Neuron (in vitro differentiated cells): ENCODE measurements around the gene C16orf54.
"Not testable (repeated sequence)": the region's sequence is repeated elsewhere in the genome, so short reads cannot be mapped to it uniquely, and the experiment has no call there.

Source experiments
- H2AFZ ChIP-seq: one replicate; pipeline ENCODE4 v1.6.1; 2013; ENCODE audit warnings: low read depth, mild to moderate bottlenecking, inconsistent platforms, low read length, moderate library complexity
- H3K27me3 ChIP-seq: one replicate; pipeline ENCODE4 v1.6.1; 2013; ENCODE audit warnings: low read length; ENCODE audit not compliant: insufficient read depth
- H3K36me3 ChIP-seq: one replicate; pipeline ENCODE4 v1.6.1; 2013; ENCODE audit warnings: low read length; ENCODE audit not compliant: insufficient read depth
- H3K4me1 ChIP-seq: one replicate; pipeline ENCODE4 v1.6.1; 2013; ENCODE audit warnings: low read length; ENCODE audit not compliant: insufficient read depth
- H3K4me3 ChIP-seq: 2 replicates; pipeline ENCODE4 v1.5.1; 2013; ENCODE audit warnings: mild to moderate bottlenecking, low read length, moderate library complexity
- H3K9me3 ChIP-seq: one replicate; pipeline ENCODE4 v1.6.1; 2013; ENCODE audit warnings: low read length

Gene C16orf54

GRCh38 chr16:29745853-29746345 is at the start of gene C16orf54:
TSS of gene C16orf54 (minus strand) at chr16:29745990. CDS start at chr16:29744951, 1,039 bp downstream.
- Histone ChIP-seq H3K27me3 (peaks cover 5% of the 10 kb centered on the region), H2AFZ (no peak within 1 kb of the TSS), H3K36me3 (no peaks in the 10 kb centered on the region), H3K4me1 (no peaks in the 10 kb centered on the region), H3K4me3 (no peak within 1 kb of the TSS), H3K9me3 (peaks cover 3% of the 10 kb centered on the region)

- Histone ChIP-seq H3K4me3 (no peak overlapping the region), H3K4me1 (peaks cover 21% of the 10 kb centered on the region), H3K36me3 (peaks cover 31% of the 10 kb centered on the region), H3K9me3 (no peaks in the 10 kb centered on the region), H3K27me3 (no peaks in the 10 kb centered on the region), H2AFZ (no peak overlapping the region)
These were observed 48.5 kb upstream of the C16orf54 start for GRCh38 chr16:29794231-29794710.

- H3K27me3 ChIP-seq, H3K4me3 ChIP-seq, H2AFZ ChIP-seq, H3K9me3 ChIP-seq: not testable (repeated sequence)
- Histone ChIP-seq H3K4me1 (peaks cover 21% of the 10 kb centered on the region), H3K36me3 (peaks cover 20% of the 10 kb centered on the region)
These were observed 47.4 kb upstream of the C16orf54 start for GRCh38 chr16:29793153-29793552.

- peaks cover 10% of the 10 kb centered on the region for H3K36me3 ChIP-seq
- no peaks in the 10 kb centered on the region for H3K9me3 ChIP-seq
- H3K4me1 ChIP-seq: peaks cover 21% of the 10 kb centered on the region
- peak overlapping the region; percentile 100 for H3K4me3 ChIP-seq
- no peaks in the 10 kb centered on the region for H3K27me3 ChIP-seq
- H2AFZ ChIP-seq: no peak overlapping the region
These were observed 46.3 kb upstream of the C16orf54 start for GRCh38 chr16:29791845-29792807.

GRCh38 chr16:29790949-29791844 is 45.4 kb upstream of the C16orf54 start:
- no peaks in the 10 kb centered on the region for H3K9me3 ChIP-seq
- peaks cover 21% of the 10 kb centered on the region for H3K4me1 ChIP-seq
- no peaks in the 10 kb centered on the region for H3K27me3 ChIP-seq
- H2AFZ ChIP-seq: peak overlapping the region; percentile 79
- H3K4me3 ChIP-seq: peak overlapping the region; percentile 100
- H3K36me3 ChIP-seq: peaks cover 3% of the 10 kb centered on the region

- H2AFZ ChIP-seq: peak within 1 kb of the TSS; percentile 79
- H3K4me1 ChIP-seq: peaks cover 21% of the 10 kb centered on the region
- H3K36me3 ChIP-seq: peaks cover 3% of the 10 kb centered on the region
- no peaks in the 10 kb centered on the region for H3K9me3 ChIP-seq
- peak within 1 kb of the TSS; percentile 100 for H3K4me3 ChIP-seq
- no peaks in the 10 kb centered on the region for H3K27me3 ChIP-seq
These were observed 44.6 kb upstream of the C16orf54 start, which contains the start of gene KIF22 for GRCh38 chr16:29790183-29790948. TSS of gene KIF22 (plus strand) at chr16:29790751. CDS start at chr16:29790760, 9 bp downstream.

- Histone ChIP-seq H3K4me1 (peaks cover 21% of the 10 kb centered on the region), H3K9me3 (peaks cover 4% of the 10 kb centered on the region), H3K36me3 (peaks cover 3% of the 10 kb centered on the region), H2AFZ (peak overlapping the region; percentile 71), H3K27me3 (no peaks in the 10 kb centered on the region), H3K4me3 (peak overlapping the region; percentile 100)
These were observed 44.0 kb upstream of the C16orf54 start for GRCh38 chr16:29789775-29790182.

GRCh38 chr16:29787155-29787554 is 41.4 kb upstream of the C16orf54 start:
- peaks cover 21% of the 10 kb centered on the region for H3K4me1 ChIP-seq
- H3K27me3 ChIP-seq, H3K4me3 ChIP-seq, H2AFZ ChIP-seq, H3K9me3 ChIP-seq, H3K36me3 ChIP-seq: not testable (repeated sequence)

GRCh38 chr16:29784901-29785500 is 39.2 kb upstream of the C16orf54 start:
- Histone ChIP-seq H3K36me3 (no peaks in the 10 kb centered on the region), H3K9me3 (peaks cover 4% of the 10 kb centered on the region), H3K4me1 (peaks cover 8% of the 10 kb centered on the region), H2AFZ (peak overlapping the region; percentile 41), H3K4me3 (no peak overlapping the region), H3K27me3 (peaks cover 6% of the 10 kb centered on the region)

GRCh38 chr16:29784157-29784556 is 38.4 kb upstream of the C16orf54 start:
- Histone ChIP-seq H3K4me3 (no peak overlapping the region), H3K9me3 (peaks cover 4% of the 10 kb centered on the region), H3K36me3 (no peaks in the 10 kb centered on the region), H2AFZ (no peak overlapping the region), H3K27me3 (peaks cover 6% of the 10 kb centered on the region), H3K4me1 (peaks cover 6% of the 10 kb centered on the region)

GRCh38 chr16:29783094-29783953 is 37.5 kb upstream of the C16orf54 start:
- not testable (repeated sequence) for H3K27me3 ChIP-seq

More at GRCh38 chr16:29783094-29783953, 37.5 kb upstream of the C16orf54 start:
- H3K36me3 ChIP-seq, H3K9me3 ChIP-seq, H2AFZ ChIP-seq, H3K4me1 ChIP-seq, H3K4me3 ChIP-seq: not testable (repeated sequence)
